Stimulated activated CD4-positive, alpha-beta T cell treated with anti-CD3 and anti-CD28 coated beads, TNF-alpha, amount 100 ng/mL, for 1 hour (primary cell): ENCODE measurements around the gene ADAT1.

Experiments
- DNase-seq, 3 donors: peaks; one replicate each; pipeline ENCODE4 v3.0.0-alpha.2; 2020; ENCODE audit warnings: low read depth in 3 of 3, low spot score in 1 of 3

Gene ADAT1

DNA sequence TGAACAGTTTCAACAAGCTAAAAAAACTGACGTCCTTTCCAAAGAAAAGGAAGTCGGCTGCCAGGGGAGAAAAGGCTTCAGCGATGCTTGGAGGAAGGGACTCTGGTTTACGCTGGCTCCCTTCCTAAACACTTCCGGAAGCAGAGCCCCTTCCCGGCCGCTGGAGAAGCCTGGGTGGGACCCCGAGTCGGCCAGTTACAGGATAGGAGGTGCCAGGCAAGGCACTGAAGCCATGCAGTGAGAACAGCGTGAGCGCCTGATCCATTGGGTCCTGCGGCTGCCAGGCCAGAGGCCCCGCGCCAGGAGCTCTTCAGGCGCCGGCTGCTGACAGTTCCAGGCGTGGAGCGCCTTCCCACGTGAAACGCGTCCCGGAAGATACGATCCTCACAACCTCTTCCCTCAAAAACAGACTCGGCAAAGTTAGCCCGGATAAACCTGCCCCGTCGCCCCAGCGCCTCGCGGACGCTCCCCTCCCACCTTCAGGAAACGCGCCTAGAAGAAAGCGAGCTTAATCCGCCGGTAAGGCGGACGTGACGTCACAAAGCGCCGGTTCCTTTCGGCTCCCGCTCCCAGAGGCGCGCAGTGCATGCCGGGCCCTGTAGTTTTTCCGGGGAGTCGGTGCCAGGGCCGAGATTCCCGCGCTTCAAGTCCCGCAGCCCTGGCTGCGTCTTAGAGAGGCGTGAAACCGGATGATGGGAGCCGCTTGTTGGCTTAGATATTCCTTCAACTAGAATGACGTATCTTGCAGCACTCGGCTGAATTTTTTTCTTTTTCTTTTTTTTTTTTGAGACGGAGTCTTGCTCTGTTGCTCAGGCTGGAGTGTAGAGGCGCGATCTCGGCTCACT is at the start of gene ADAT1:
ADAT1 (minus strand) TSS at position 521 of the 845 bp plus-strand sequence. CDS start 2,482 bp downstream, outside the sequence.
- peak; percentile 87 to 90 (median 90) for DNase-seq

- no peak for DNase-seq
Measured at GRCh38 chr16:75667503-75667902, 44.4 kb upstream of the ADAT1 start.

- DNase-seq, result no peak
Measured at GRCh38 chr16:75660726-75661302, 37.7 kb upstream of the ADAT1 start.

DNA sequence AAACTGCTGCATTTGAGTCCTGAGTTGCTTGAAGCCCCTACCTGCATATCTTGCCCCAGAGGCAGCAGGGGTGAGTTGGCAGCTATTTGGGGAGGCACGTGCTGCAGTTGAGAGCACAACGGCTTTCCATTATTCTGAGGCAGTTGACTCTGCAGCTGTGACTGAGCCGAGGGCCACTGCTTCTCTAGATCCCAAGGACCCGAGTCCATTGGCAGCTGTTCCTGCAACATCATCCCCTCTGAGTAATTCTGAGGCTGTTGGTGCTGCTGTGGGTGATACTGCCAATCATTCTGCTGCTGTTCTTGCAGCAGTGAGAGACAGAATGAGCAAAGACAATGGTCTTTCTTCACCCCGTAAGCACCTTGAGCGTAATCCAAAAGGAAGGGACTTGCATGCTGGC is 37.2 kb upstream of the ADAT1 start:
- DNase-seq, result no peak

GRCh38 chr16:75658175-75658574 is 35.1 kb upstream of the ADAT1 start:
- no peak for DNase-seq

DNA sequence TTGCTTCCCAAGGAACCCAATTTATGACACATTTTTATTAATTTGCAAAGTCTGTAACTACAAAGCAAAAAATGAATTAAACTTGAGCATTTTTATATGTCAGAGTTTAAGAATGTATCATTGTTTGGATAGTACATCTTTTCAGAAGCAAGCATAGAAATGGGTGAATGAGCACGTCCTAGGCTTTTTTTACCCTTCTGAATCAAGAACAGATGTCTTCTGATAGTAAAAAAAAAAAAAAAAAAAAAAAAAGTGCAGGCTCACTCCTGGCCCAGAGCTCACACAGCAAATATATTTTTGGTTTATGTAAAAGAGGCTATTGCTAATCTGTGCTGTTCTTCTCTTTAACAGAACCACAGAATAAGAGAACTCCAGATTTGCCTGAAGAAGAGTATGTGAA is 30.8 kb upstream of the ADAT1 start:
- no peak for DNase-seq

DNA sequence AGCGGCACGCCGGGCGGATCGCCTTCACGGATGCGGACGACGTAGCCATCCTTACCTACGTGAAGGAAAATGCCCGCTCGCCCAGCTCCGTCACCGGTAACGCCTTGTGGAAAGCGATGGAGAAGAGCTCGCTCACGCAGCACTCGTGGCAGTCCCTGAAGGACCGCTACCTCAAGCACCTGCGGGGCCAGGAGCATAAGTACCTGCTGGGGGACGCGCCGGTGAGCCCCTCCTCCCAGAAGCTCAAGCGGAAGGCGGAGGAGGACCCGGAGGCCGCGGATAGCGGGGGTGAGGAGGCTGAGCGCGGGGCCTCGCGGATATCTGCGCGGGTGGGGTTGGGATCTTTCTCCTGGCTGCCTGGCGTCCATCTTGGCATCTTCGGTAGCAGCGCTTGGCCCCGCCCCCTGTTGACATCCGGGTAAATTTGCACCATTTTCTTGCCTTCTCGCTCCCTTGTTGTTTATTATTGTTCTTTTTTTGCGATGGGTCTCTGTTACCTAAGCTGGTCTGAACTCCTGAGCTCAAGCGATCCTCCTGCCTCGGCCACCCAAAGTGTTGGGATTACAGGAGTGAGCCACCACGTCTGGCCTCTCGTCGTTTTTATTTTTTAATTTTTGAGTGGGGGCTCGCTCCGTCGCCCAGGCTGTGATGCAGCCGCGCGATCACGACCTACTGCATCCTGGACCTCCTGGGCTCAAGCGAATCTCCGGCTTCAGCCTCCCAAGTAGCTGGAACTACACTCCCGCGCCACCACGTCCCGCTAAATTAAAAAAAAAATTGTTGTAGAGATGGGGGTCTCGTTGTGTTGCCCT is 25.4 kb upstream of the ADAT1 start:
- peak; percentile 53 to 77 (median 62) for DNase-seq

GRCh38 chr16:75647492-75648264 is 24.6 kb upstream of the ADAT1 start, which contains the start of the genes KARS1 and TERF2IP:
Gene KARS1 (minus strand): TSS chr16:75647665. CDS start chr16:75647639, 26 bp downstream.
Gene TERF2IP (plus strand): TSS chr16:75647773. CDS start chr16:75647883, 110 bp downstream.
- DNase-seq, result peak; percentile 76 to 89 (median 87)

- no peak for DNase-seq
Measured at GRCh38 chr16:75647112-75647491, 24.0 kb upstream of the ADAT1 start.

- no peak for DNase-seq
Measured at GRCh38 chr16:75644240-75645012, 21.3 kb upstream of the ADAT1 start.

DNA sequence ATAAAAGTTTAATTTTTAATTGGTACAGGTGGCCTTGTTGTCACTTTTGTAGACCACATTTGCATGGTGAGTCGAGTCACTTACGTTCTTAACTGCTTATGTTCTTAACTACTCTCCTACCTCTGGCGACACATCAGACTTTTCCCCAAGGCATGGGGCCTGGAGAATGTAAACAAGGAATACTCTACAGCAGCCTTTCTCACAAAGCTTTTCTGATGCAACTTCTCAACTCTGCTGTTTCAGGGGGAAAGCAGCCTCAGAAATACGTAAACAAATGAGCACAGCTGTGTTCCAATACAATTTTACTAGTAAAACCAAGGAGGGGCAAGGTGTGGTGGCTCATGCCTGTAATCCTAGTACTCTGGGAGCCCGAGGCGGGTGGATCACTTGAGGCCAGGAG is 17.5 kb upstream of the ADAT1 start:
- no peak for DNase-seq

GRCh38 chr16:75635036-75635435 is 12.0 kb upstream of the ADAT1 start:
- no peak for DNase-seq

DNA sequence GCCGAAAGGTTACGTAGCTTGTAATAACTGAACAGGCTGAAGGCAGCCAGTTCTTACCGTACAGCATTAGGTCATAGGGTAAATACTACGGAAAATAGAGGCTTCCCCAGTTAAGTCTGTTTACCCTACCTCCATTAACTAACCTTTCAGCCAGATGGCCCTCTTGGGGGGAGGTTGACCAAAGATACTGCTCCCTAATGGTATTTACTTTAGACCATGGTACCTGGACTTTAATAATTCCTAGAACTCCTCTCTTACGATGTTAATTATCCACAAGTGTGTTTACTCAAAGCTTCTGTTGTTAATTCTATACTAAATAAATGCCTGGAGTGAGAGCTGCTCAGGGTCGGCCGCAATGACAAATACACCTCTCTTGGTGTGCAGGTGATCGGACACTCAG is 9.8 kb upstream of the ADAT1 start:
- no peak for DNase-seq

GRCh38 chr16:75630052-75630451 is 7.0 kb upstream of the ADAT1 start:
- DNase-seq, result no peak

GRCh38 chr16:75629132-75629531 is 6.1 kb upstream of the ADAT1 start:
- no peak for DNase-seq

DNA sequence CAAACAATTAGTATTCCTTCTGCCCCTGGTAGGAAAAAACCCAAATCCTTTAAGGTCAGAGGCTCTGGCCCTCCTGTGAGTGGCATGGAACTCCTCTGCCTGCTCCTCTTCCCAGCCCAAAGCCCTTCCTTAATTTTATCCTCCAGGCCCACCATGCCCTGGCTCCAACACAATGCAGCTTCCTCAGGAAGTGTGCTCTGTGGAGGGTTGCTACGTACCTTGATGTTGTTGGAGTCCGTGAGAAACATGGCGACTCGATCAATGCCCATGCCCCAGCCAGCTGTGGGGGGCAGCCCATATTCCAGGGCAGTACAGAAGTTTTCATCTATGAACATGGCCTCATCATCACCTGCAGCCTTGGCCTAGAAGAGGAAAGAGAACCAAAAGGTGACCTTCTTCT is 5.3 kb upstream of the ADAT1 start:
- no peak for DNase-seq

GRCh38 chr16:75627851-75628250 is 4.8 kb upstream of the ADAT1 start:
- no peak for DNase-seq

GRCh38 chr16:75626806-75627205 is 3.7 kb upstream of the ADAT1 start:
- DNase-seq, result no peak

DNA sequence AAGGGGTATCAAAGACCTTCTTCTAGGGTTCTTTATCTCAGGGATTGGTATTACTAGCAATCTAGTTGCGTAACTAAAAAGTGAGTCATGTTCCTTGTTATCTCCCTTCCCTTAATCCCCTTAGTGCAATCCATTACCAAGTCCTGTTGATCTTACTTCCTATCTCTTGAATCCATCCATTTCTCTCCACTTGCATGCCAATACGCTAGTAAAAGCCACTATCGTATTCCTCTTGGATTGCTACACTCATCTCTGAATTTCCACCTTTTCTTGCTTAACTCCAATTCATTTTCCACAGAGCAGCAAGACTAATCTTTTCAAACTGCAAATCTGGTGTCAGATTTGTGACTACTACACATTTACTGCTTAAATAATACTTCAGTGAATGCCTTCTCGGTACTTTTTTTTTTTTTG is 1.8 kb upstream of the ADAT1 start:
- DNase-seq, result no peak

DNA sequence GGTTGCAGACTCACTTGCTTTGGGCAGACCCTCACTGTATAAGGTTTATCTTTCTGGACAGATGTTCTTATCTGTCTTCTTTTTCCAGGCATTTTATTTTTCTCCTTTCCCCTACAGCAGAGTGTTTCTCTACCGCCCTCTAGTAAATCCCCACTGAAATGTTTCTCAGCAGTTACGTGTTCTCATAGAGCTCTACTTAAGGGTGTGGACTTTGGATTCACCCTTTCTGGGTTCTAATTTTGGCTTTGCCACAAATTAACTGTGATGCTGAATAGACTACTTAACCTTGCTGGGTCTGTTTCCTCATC is 2.0 kb downstream of the ADAT1 start:
- no peak for DNase-seq
